Panc1 (cell line): ENCODE results near the gene STARD13. TPM values are rescaled to one million over a fixed set of nuclear protein-coding genes. Genes with fewer than 3 reads are reported as not detected.

Experiments used
- ATAC-seq: fragments of 200-7000 bp; cut with Tn5 transposase; 2 replicates; pipeline ENCODE4 v1.9.1; 2020; ENCODE audit warnings: mild to moderate bottlenecking, moderate library complexity
- BruUV-seq: library from RNA; stranded (reverse); fragments of 400-500 nt; replicated peaks from 2 replicates; lab custom pipeline; 2021; lab: Mats Ljungman, UMichigan
- CTCF ChIA-PET: fragments of 300-600 bp; sonication (Branson Sonifier 250); formaldehyde crosslinking; loops from one replicate; lab custom pipeline; 2022; ENCODE audit warnings: antibody characterized with exemption; lab: Charles Lee
- POLR2A ChIA-PET: fragments of 300-600 bp; sonication (Branson Sonifier 250); formaldehyde crosslinking; loops from one replicate; lab custom pipeline; 2022; ENCODE audit warnings: antibody characterized with exemption; lab: Charles Lee
- DNase-seq: peaks from one replicate; pipeline ENCODE4 v3.0.0-alpha.2; 2010; ENCODE audit warnings: low read depth, low spot score
- H3K27ac ChIP-seq: 2 replicates; pipeline ENCODE4 v1.5.1; 2011; ENCODE audit warnings: mild to moderate bottlenecking, low read length, inconsistent platforms
- H3K27me3 ChIP-seq: fragments of 200-500 bp; sonication (Bioruptor generic); 2 replicates; pipeline ENCODE4 v1.6.0; 2014; ENCODE audit warnings: low read length, inconsistent platforms; ENCODE audit not compliant: control insufficient read depth, insufficient read depth
- H3K36me3 ChIP-seq: fragments of 200-500 bp; sonication (Bioruptor generic); 2 replicates; pipeline ENCODE4 v1.5.1; 2014; ENCODE audit warnings: inconsistent platforms, mild to moderate bottlenecking, low read length, moderate library complexity; ENCODE audit not compliant: control insufficient read depth, insufficient read depth
- H3K4me1 ChIP-seq: 2 replicates; pipeline ENCODE4 v1.5.1; 2011; ENCODE audit warnings: inconsistent platforms, mild to moderate bottlenecking, low read length, moderate library complexity; ENCODE audit not compliant: control insufficient read depth, insufficient read depth
- H3K4me3 ChIP-seq, 2 experiments: 2 replicates each; pipeline ENCODE4 v1.5.1; 2011 to 2012; ENCODE audit warnings: low read depth in 2 of 2, low read length in 2 of 2, mild to moderate bottlenecking in 2 of 2, inconsistent platforms in 1 of 2, moderate library complexity in 1 of 2
- H3K9me3 ChIP-seq: fragments of 200-500 bp; sonication (Bioruptor generic); 2 replicates; pipeline ENCODE4 v1.5.1; 2014; ENCODE audit warnings: low read depth, mild to moderate bottlenecking, inconsistent platforms, low read length, moderate library complexity; ENCODE audit not compliant: control insufficient read depth, insufficient read depth
- POLR2AphosphoS5 ChIP-seq: IDR thresholded peaks from 2 replicates; pipeline ENCODE4 v1.6.1; 2012; ENCODE audit warnings: mild to moderate bottlenecking, low read depth, low read length, moderate library complexity
- SIN3A ChIP-seq: IDR thresholded peaks from 2 replicates; pipeline ENCODE4 v1.6.1; 2012; ENCODE audit warnings: low read depth, mild to moderate bottlenecking, low read length, moderate library complexity, borderline replicate concordance; ENCODE audit not compliant: insufficient read depth
- TCF7L2 ChIP-seq: IDR thresholded peaks from 2 replicates; pipeline ENCODE4 v1.6.1; 2011; ENCODE audit warnings: mild to moderate bottlenecking, low read depth, low read length, inconsistent platforms
- in situ Hi-C: cut with HindIII; loops from 2 replicates; pipeline ENCODE4 v1.10.0; 2016; ENCODE audit warnings: low sequenced_read_pairs, low pct_unique_long_range_greater_than_20kb
- intact Hi-C: fragments of 100-400 bp; cut with micrococcal nuclease; formaldehyde crosslinking; loops from one replicate; pipeline ENCODE4 v1.10.0; 2022; ENCODE audit not compliant: unreplicated experiment
- total RNA-seq: library from RNA; stranded (reverse); gene quantifications from one replicate; pipeline ENCODE4 v1.2.1, GENCODE V29; 2021; ENCODE audit not compliant: unreplicated experiment
- TF ChIP-seq, protein P1 (sequence below): fragments of 450-650 bp; IDR thresholded peaks from 2 replicates; pipeline ENCODE4 v1.5.1; 2017; ENCODE audit warnings: mild to moderate bottlenecking
- TF ChIP-seq, protein P2 (sequence below), 2 experiments: IDR thresholded peaks; 2 replicates each; pipeline ENCODE4 v1.6.1; 2011 to 2012; ENCODE audit warnings: low read depth in 2 of 2, control low read depth in 1 of 2, low read length in 1 of 2, mild to moderate bottlenecking in 1 of 2, moderate library complexity in 1 of 2; ENCODE audit not compliant: insufficient read depth in 1 of 2

Gene STARD13
- total RNA-seq, 1 experiment from 2014 or later, result 6.5 TPM

DNA sequence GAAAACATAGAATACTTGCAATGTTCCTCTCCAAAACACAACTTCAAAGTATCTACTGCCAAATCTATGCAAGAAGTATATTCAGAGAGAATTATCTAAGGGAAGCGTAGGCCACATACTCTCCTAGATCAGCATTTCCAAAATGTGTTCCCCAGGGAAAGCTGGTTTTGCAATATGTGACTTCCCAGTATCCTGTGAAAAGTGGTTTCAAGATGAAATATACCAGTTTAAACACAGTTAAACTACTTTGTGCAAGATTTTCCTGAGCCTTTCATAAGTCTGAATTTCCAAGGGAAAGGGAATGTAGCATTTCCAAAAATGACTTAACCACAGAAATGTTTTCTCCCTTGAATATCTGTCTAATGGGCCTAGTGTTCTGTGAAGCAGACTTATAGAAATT is 7.6 kb downstream of the STARD13 start:
- CTCF ChIA-PET, result no interaction called here
- H3K4me3 ChIP-seq, result no peak overlapping the region
- BruUV-seq, result no TSS peak
- H3K36me3 ChIP-seq, result no peaks in the 10 kb centered on the region
- in situ Hi-C loops, result no loop called here
- H3K4me1 ChIP-seq, result peaks cover 31% of the 10 kb centered on the region
- POLR2A ChIA-PET, result no interaction called here
- no peak overlapping the region for H3K27ac ChIP-seq
- TF ChIP-seq, protein P1, sequence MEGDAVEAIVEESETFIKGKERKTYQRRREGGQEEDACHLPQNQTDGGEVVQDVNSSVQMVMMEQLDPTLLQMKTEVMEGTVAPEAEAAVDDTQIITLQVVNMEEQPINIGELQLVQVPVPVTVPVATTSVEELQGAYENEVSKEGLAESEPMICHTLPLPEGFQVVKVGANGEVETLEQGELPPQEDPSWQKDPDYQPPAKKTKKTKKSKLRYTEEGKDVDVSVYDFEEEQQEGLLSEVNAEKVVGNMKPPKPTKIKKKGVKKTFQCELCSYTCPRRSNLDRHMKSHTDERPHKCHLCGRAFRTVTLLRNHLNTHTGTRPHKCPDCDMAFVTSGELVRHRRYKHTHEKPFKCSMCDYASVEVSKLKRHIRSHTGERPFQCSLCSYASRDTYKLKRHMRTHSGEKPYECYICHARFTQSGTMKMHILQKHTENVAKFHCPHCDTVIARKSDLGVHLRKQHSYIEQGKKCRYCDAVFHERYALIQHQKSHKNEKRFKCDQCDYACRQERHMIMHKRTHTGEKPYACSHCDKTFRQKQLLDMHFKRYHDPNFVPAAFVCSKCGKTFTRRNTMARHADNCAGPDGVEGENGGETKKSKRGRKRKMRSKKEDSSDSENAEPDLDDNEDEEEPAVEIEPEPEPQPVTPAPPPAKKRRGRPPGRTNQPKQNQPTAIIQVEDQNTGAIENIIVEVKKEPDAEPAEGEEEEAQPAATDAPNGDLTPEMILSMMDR, result no peak
- no peak for TF ChIP-seq POLR2AphosphoS5
- no peak for TF ChIP-seq SIN3A
- no peak for TF ChIP-seq TCF7L2
- TF ChIP-seq, protein P2, sequence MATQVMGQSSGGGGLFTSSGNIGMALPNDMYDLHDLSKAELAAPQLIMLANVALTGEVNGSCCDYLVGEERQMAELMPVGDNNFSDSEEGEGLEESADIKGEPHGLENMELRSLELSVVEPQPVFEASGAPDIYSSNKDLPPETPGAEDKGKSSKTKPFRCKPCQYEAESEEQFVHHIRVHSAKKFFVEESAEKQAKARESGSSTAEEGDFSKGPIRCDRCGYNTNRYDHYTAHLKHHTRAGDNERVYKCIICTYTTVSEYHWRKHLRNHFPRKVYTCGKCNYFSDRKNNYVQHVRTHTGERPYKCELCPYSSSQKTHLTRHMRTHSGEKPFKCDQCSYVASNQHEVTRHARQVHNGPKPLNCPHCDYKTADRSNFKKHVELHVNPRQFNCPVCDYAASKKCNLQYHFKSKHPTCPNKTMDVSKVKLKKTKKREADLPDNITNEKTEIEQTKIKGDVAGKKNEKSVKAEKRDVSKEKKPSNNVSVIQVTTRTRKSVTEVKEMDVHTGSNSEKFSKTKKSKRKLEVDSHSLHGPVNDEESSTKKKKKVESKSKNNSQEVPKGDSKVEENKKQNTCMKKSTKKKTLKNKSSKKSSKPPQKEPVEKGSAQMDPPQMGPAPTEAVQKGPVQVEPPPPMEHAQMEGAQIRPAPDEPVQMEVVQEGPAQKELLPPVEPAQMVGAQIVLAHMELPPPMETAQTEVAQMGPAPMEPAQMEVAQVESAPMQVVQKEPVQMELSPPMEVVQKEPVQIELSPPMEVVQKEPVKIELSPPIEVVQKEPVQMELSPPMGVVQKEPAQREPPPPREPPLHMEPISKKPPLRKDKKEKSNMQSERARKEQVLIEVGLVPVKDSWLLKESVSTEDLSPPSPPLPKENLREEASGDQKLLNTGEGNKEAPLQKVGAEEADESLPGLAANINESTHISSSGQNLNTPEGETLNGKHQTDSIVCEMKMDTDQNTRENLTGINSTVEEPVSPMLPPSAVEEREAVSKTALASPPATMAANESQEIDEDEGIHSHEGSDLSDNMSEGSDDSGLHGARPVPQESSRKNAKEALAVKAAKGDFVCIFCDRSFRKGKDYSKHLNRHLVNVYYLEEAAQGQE (IDR thresholded peaks at IDR 0.05; ENCODE audit: insufficient read depth in 1 of 2, low read depth in 2 of 2, low read length in 1 of 2), result no peak
- H3K9me3 ChIP-seq, result no peaks in the 10 kb centered on the region
- H3K27me3 ChIP-seq, result no peaks in the 10 kb centered on the region
- no peak for DNase-seq
- ATAC-seq, result no peak
- intact Hi-C loops, result no loop called here

- ChIA-PET POLR2A (no interaction called here), CTCF (no interaction called here)
- no peak for TF ChIP-seq TCF7L2
- TF ChIP-seq, protein P2 (IDR thresholded peaks at IDR 0.05; ENCODE audit: insufficient read depth in 1 of 2, low read depth in 2 of 2, low read length in 1 of 2), result no peak
- no peak for TF ChIP-seq POLR2AphosphoS5
- TF ChIP-seq, protein P1, result no peak
- no peak for TF ChIP-seq SIN3A
- in situ Hi-C loops, result no loop called here
- Histone ChIP-seq H3K27me3 (no peaks in the 10 kb centered on the region), H3K9me3 (no peaks in the 10 kb centered on the region), H3K36me3 (no peaks in the 10 kb centered on the region), H3K4me3 (no peak overlapping the region), H3K4me1 (peaks cover 37% of the 10 kb centered on the region), H3K27ac (no peak overlapping the region)
- intact Hi-C loops, result no loop called here
- BruUV-seq, result no TSS peak
- DNase-seq (no peak), ATAC-seq (no peak)
Observed at GRCh38 chr13:33277037-33277740, 8.4 kb downstream of the STARD13 start.
